Vagina (tissue), 2 donors: ENCODE measurements around the gene PRR14. TPM values are rescaled to one million over a fixed set of nuclear protein-coding genes. Genes with fewer than 3 reads are reported as not detected.
A peak's percentile ranks its signal among the peaks of the same experiment; 100 is the strongest.
"Not testable (repeated sequence)": the region's sequence is repeated elsewhere in the genome, so short reads cannot be mapped to it uniquely, and the experiment has no call there.

ENCODE experiments used
- DNase-seq, 2 donors: peaks; one replicate each; pipeline ENCODE4 v3.0.0-alpha.2; 2017; ENCODE audit errors: extremely low spot score in 2 of 2
- H3K27ac ChIP-seq: fragments of 200-600 bp; sonication (generic); one replicate; pipeline ENCODE4 v1.5.1; 2019
- H3K27me3 ChIP-seq: fragments of 200-600 bp; sonication (generic); one replicate; pipeline ENCODE4 v1.5.1; 2019
- H3K36me3 ChIP-seq, 2 donors: fragments of 200-600 bp; sonication (generic); one replicate each; pipeline ENCODE4 v1.5.1; 2017 to 2019
- H3K4me1 ChIP-seq: fragments of 200-600 bp; sonication (generic); one replicate; pipeline ENCODE4 v1.5.1; 2019
- H3K4me3 ChIP-seq, 2 donors: fragments of 200-600 bp; sonication (generic); 1 replicate in 1 of 2; 2 replicates in 1 of 2; pipeline ENCODE4 v1.5.1; 2016 to 2019
- H3K9me3 ChIP-seq: fragments of 200-600 bp; sonication (generic); one replicate; pipeline ENCODE4 v1.5.1; 2019
- CTCF ChIP-seq, 3 experiments: fragments of 450-650 bp in 2 of 3; fragments of 200-600 bp in 1 of 3; sonication (generic) in 1 of 3; IDR thresholded peaks; one replicate each; pipeline ENCODE4 v1.5.1; 2017 to 2019; ENCODE audit warnings: antibody characterized with exemption in 3 of 3, mild to moderate bottlenecking in 2 of 3, moderate library complexity in 2 of 3
- POLR2A ChIP-seq, 2 donors: fragments of 450-650 bp; IDR thresholded peaks; one replicate each; pipeline ENCODE4 v1.6.1; 2017; ENCODE audit warnings: antibody characterized with exemption in 2 of 2, mild to moderate bottlenecking in 2 of 2, moderate library complexity in 2 of 2
- POLR2AphosphoS5 ChIP-seq, 2 donors: sonication (generic); formaldehyde crosslinking; IDR thresholded peaks; one replicate each; pipeline ENCODE4 v1.9.0; 2017; ENCODE audit warnings: antibody characterized with exemption in 2 of 2, mild to moderate bottlenecking in 2 of 2, low read depth in 1 of 2; ENCODE audit not compliant: insufficient read depth in 1 of 2
- intact Hi-C: fragments of 100-400 bp; cut with DNase I; formaldehyde crosslinking; loops from one replicate; pipeline ENCODE4 v1.15.1; 2023
- total RNA-seq: library from RNA; depleted of rRNA; stranded (reverse); fragments of >200 nt; gene quantifications from one replicate; pipeline ENCODE4 v1.2.3, GENCODE V29; 2016

PRR14 gene
- total RNA-seq, 1 donor from 2014 or later = 60.4 TPM

- Histone ChIP-seq H3K27ac (peak within 1 kb of the TSS; percentile 100), H3K27me3 (no peaks in the 10 kb centered on the region), H3K9me3 (no peaks in the 10 kb centered on the region), H3K4me1 (peaks cover 25% of the 10 kb centered on the region), H3K36me3 (peaks cover 0 to 39% of the 10 kb centered on the region in 2 donors), H3K4me3 (peak within 1 kb of the TSS; percentile 98 to 100)
- intact Hi-C loops = loop anchor here (2.0 to 5.0 kb wide), 2 partner anchors 40 to 63 kb away; partner anchors contain the start of genes CFAP119, FBRS and RNF40
- DNase-seq = peak in 1 of 2 donors; percentile 96
- TF ChIP-seq CTCF (IDR thresholded peaks at IDR 0.05) = no peak
- TF ChIP-seq POLR2A (IDR thresholded peaks at IDR 0.05) = no peak
- peak in 1 of 2 donors; percentile 50 for TF ChIP-seq POLR2AphosphoS5 (IDR thresholded peaks at IDR 0.05; ENCODE audit: insufficient read depth in 1 of 2, low read depth in 1 of 2)
Measured at GRCh38 chr16:30698816-30699614, 48.3 kb downstream of the PRR14 start, which contains the start of gene SRCAP. SRCAP (plus strand) TSS chr16:30699171; CDS start chr16:30700825, 1,654 bp downstream.

- Histone ChIP-seq H3K27ac (peak overlapping the region; percentile 100), H3K4me3 (peak overlapping the region; percentile 98 to 100), H3K4me1 (peaks cover 25% of the 10 kb centered on the region), H3K36me3 (peaks cover 0 to 45% of the 10 kb centered on the region in 2 donors), H3K27me3 (no peaks in the 10 kb centered on the region), H3K9me3 (no peaks in the 10 kb centered on the region)
- TF ChIP-seq POLR2A (IDR thresholded peaks at IDR 0.05) (no peak), POLR2AphosphoS5 (IDR thresholded peaks at IDR 0.05; ENCODE audit: insufficient read depth in 1 of 2, low read depth in 1 of 2) (no peak), CTCF (IDR thresholded peaks at IDR 0.05) (no peak)
- intact Hi-C loops = loop anchor here (2.0 to 5.0 kb wide), 2 partner anchors 41 to 63 kb away; partner anchors contain the start of genes CFAP119, FBRS and RNF40
- DNase-seq = no peak
Measured at GRCh38 chr16:30699615-30700099, 48.9 kb downstream of the PRR14 start.

- DNase-seq = no peak
- intact Hi-C loops = no loop called here
- H3K27ac ChIP-seq = no peak overlapping the region
- TF ChIP-seq CTCF (IDR thresholded peaks at IDR 0.05) (no peak), POLR2A (IDR thresholded peaks at IDR 0.05) (no peak)
- H3K9me3 ChIP-seq = no peaks in the 10 kb centered on the region
- H3K27me3 ChIP-seq = no peaks in the 10 kb centered on the region
- peaks cover 4 to 54% of the 10 kb centered on the region in 2 donors for H3K36me3 ChIP-seq
- peaks cover 25% of the 10 kb centered on the region for H3K4me1 ChIP-seq
- no peak overlapping the region for H3K4me3 ChIP-seq
Measured at GRCh38 chr16:30700491-30700890, 49.7 kb downstream of the PRR14 start.

- DNase-seq = no peak
- no peaks in the 10 kb centered on the region for H3K9me3 ChIP-seq
- H3K27ac ChIP-seq = no peak overlapping the region
- no peak for TF ChIP-seq CTCF (IDR thresholded peaks at IDR 0.05)
- TF ChIP-seq POLR2A (IDR thresholded peaks at IDR 0.05) = no peak
- TF ChIP-seq POLR2AphosphoS5 (IDR thresholded peaks at IDR 0.05; ENCODE audit: insufficient read depth in 1 of 2, low read depth in 1 of 2) = no peak
- H3K4me3 ChIP-seq = no peak overlapping the region
- intact Hi-C loops = no loop called here
- no peaks in the 10 kb centered on the region for H3K27me3 ChIP-seq
- H3K4me1 ChIP-seq = peaks cover 25% of the 10 kb centered on the region
- peaks cover 4 to 58% of the 10 kb centered on the region in 2 donors for H3K36me3 ChIP-seq
Measured at GRCh38 chr16:30700971-30701370, 50.2 kb downstream of the PRR14 start.

- H3K9me3 ChIP-seq, H3K27me3 ChIP-seq, H3K4me3 ChIP-seq, H3K27ac ChIP-seq, DNase-seq, intact Hi-C loops: not testable (repeated sequence)
- H3K4me1 ChIP-seq = peaks cover 19% of the 10 kb centered on the region
- H3K36me3 ChIP-seq = peaks cover 4 to 79% of the 10 kb centered on the region in 2 donors
Measured at GRCh38 chr16:30703071-30703470, 52.3 kb downstream of the PRR14 start.
